GM21576 (cell line): ENCODE results near the gene VPS4A.
A peak's percentile ranks its signal among the peaks of the same experiment; 100 is the strongest.
"Not testable (repeated sequence)": the region's sequence is repeated elsewhere in the genome, so short reads cannot be mapped to it uniquely, and the experiment has no call there.

ENCODE experiments used
- ATAC-seq: cut with Tn5 transposase; IDR thresholded peaks from one replicate; pipeline ENCODE4 v1.9.1; 2021; ENCODE audit warnings: mild to moderate bottlenecking, moderate library complexity; ENCODE audit not compliant: unreplicated experiment

The VPS4A gene

DNA sequence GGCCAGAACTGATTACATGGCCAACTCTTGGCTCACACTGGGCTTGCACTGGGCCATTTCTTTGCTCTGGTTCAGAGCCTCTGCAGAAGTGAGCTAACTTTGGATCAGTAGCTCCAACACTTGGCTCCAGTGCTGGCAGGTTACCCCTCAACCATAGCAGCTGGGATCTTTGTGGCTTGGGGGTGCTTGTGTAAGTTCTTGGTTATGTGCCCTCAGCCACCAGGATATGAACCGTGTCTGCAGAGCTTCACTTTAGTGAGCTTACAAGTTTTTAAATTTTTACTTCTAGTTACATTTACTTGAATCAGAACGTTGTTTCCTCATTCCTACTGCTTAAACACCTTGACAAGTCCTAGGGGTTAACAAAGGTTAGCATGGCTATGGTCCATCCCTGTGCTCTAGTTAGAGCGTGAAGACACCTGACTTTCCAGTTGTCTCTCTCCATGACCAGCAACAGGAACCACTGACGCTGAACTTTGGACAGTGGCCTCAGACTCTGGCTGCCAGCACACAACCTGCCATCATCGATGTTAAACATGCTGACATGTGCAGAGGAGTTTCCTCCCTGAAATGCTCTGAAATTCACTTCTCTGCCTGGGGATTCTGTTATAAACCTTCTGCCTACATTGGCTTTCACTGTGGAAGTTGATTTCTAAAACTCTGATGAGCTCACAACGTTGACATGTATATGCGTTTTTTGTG lies 15.2 kb downstream of the VPS4A start:
- ATAC-seq, result no peak

DNA sequence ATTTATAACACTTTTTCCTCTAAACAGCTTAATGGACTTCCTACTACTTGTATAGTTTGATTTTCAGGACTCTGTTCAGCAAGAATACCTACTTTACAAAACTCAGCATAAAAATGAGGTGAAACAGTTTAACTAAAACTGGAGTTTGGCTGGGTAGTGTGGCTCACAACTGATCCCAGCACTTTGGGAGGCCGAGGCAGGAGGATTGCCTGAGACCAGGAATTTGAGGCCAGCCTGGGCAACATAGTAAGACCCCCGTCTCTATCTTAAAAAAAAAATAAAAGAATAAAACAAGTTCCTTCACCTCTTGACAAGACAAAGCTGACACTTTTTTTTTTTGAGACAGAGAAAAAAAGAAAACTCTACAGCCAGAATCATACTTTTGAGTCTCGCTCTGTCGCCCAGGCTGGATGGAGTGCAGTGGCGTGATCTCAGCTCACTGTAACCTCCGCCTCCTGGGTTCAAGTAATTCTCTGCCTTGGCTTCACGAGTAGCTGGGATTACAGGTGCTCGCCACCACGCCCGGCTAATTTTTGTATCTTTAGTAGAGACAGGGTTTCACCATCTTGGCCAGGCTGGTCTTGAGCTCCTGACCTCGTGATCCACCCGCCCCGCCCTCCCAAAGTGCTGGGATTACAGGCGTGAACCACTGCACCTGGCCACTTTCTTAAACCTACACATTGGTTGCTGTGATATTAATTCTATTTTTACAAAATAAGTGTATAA lies 16.6 kb downstream of the VPS4A start:
- ATAC-seq, result no peak

DNA sequence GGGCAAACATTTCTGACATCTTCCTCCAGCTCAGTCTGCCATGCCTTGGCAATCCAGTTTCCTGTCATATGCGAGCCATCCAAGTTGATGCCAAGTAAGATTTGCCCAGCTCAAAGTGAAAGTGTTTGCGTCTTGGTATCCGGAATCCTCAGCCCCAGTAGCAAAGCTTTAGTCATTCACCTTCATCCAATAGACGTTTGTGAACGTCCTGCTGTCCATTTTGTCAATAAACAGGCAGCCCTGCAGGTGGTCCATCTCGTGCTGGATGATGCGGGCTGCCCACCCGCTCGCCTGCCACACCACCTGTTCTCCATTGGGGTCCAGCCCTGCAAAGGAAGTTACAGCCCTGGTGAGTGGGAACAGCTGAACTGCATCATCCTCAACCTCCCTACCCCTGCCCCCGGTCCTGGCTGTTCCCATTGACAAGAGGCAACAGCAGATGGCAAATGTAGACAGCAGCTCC lies 17.7 kb downstream of the VPS4A start:
- no peak for ATAC-seq

DNA sequence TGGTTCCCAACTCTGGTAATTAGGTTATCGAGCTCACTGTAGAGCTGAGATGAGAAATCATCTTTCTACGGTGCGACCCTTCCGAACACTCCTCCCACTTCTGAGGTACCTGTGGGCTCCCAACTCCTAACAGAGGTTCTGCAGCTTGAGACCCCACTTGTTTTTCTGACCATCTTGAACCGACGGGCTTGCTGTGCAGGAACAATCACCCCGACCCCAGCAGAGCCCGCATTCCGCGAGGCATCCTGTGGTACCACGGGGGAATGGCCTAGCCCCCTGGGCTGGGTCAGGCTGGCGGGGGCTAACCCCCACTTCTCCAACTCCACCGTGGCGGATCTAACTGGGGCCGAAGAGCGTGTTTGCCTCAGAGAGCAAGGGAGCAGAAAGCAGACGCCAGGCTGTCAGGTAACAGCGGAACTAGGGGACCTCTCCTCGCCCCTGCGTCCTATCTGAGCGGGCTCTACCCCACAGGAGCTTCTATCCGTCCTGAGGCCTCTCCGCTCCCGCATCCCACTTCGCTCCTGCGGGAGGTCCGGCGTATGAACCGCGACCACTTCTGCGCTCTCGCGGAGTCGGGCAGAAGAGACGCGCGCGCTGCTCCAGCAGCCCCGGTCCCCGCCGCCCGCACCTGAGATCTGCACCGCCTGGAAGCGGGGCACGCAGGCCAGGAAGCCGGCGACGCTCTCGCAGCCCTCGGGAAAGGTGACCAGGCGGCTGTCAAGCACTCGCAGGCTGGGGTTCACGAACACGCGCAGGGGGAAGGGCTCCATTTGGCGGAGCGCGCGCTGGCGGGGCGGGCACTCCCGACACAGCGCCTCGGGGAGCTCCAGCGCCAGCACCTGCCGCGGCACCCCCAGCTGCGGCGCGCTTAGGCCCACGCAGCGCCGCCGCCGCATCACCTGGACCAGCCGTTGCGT lies 18.5 kb downstream of the VPS4A start:
- peak; percentile 23 for ATAC-seq

DNA sequence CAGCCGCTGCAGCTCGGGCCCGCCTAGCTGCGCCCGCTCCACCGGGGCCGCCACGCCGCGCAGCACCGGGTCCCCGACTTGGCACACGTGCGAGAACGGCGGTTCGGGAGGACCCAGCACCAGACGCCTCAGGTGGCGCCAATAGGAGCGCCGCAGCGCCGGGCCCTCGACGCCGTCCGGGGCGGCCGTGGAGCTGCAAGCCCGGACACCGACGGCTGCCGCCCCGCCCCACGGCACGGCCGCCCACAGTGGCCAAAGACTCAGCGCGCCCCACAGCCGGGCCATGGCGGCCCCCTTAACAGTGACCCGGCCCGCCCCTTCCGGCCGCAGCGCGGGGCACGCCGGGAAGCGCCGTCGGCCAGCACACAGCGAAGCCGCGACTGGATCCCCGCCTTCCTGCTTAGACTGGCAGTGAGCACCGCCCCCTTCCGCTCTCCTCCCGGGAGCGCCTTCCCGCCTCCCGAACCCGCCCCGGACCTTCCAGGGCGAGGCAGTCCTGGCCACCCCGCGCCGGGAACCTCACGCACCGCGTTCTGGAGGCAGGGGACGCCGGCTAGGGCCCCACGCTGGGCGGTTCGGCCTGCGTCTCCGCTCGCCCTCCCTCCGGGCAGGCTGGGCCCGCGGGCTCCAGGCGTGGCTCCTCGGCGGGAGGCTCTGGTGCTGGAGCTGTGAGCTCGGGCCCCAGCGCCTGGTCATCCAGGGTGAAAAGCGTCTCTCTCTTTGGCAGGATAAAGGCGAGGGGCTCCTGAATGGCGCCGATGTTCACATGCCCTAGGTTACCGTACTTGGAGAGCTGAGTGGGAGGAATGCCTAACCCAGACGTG lies 19.3 kb downstream of the VPS4A start, which contains the start of gene PDF:
Gene PDF, minus strand, starts transcription at position 303 of the 824 bp plus-strand sequence. Its CDS starts 18 bp downstream, at position 285.
- ATAC-seq, result peak; percentile 87

DNA sequence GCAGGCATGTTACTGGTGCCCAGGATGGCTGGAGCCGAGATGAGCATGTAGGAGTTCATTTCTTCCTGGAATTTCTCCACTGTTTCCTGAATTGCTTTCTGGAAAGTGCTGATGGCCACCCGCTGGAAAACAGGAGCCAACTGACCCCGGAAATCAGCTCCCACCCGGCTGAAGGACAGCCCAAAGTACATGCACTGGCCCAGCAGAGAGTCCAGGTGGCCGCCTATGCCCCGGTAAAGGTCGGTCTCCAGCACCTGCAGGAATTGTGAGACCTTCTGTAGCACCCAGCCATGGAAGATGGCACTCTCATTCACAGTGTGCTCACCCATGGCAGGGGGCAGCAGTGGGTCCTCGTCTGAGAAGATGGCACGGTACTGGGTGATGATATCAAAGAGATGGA lies 23.5 kb downstream of the VPS4A start:
- ATAC-seq, result no peak

DNA sequence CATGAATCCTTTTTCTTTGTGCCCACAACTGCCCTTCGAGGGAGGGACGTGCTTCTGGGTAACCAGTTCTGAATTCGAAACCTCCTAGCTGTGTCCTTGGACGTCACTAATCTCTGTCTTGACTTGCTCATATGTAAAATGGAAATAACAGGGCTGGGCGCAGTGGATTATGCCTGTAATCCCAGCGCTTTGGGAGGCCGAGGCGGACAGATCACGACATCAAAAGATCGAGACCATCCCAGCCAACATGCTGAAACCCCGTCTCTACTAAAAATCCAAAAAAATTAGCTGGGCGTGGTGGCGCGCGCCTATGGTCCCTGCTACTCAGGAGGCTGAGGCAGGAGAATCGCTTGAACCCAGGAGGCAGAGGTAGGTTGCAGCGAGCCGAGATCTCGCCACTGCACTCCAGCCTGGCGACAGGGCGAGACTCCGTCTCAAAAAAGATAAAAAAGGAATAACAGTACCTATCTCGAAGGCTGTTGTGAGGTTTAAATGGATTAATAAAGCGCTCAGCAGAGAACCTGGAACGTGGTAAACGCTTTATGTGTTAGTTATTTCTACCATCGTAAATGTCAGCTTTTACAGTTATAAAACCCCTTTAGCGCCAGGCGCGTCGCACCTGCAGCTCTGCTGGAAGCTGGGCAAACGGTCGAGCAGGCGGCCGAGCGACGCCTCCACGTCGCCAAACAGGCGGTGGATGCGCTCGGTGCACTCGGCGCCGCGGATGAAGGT lies 27.6 kb downstream of the VPS4A start:
- no peak for ATAC-seq

DNA sequence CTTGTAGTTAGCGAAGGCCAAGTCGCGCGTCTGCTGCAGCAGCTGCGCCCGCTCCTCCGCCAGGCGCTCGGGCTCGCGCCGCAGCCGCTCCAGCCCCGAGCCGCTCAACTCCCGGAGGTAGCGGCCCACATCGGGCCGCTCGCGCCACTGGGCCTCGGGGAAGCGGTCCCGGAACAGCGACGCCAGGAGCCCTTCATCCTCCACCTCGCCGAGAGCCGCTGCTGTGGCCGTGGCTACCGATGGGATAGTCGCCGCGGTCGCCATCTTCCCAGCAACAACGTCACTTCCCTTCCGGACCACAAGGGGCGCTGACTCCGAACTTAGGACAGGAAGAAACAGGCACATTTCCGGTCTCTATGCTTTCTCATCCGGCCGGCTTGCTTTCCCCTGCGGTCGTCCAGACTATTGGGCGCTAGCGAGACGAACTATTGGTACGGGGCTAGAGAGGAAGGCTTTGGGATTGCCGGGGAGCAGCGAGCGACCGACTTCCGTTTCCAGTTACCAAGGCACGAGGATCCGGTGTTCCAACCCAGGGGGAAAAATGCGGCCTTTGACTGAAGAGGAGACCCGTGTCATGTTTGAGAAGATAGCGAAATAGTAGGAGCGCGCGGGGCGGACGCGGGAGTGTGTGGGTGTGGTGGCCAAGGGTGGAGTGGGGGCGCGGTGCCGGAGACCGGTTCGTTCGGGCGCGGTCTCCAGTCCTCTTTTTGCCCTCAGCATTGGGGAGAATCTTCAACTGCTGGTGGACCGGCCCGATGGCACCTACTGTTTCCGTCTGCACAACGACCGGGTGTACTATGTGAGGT lies 28.3 kb downstream of the VPS4A start, which contains the start of the genes COG8 and NIP7:
Gene COG8, minus strand, starts transcription at position 276 of the 806 bp plus-strand sequence. Its CDS starts 12 bp downstream, at position 264.
Gene NIP7, plus strand, starts transcription at position 484 of the 806 bp plus-strand sequence. Its CDS starts 58 bp downstream, at position 542.
- peak; percentile 81 for ATAC-seq

DNA sequence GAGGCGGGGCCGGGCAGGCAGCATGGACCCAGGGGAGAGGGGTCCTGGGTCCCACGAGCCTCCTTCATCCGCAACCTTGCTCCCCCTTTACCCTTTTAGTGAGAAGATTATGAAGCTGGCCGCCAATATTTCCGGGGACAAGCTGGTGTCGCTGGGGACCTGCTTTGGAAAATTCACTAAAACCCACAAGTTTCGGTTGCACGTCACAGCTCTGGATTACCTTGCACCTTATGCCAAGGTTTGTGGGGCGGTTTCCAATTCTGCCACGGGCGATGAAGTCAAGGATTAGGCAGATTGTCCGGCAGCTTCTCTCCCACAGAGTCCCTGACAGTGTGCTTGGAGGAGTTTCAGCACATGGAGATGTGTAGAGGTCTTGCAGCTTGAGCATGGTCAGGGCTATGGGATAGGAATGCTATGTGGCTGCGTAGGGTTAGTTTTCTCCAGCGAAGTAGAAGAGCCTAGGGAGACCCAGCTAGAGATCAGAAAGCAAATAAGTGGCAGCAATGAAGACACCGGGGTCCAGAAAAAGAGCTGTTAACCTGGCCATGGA lies 29.0 kb downstream of the VPS4A start:
- no peak for ATAC-seq

DNA sequence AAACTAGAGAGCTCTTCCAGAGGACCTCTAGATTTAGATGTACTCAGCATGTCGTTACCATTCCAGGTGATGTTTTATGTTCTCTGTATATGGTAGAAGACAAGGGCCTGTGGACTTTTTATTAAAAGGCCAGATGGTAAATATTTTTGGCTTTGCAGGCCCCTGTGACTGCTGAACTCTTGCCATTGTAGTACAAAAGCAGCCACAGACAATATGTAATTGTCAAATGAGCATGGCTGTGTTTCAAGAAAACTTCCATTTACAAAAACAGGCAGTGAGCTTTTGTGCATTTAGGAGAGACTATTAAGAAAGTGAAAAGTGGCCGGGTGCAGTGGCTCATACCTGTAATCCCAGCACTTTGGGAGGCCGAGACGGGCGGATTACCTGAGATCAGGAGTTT lies 33.0 kb downstream of the VPS4A start:
- ATAC-seq, result no peak

DNA sequence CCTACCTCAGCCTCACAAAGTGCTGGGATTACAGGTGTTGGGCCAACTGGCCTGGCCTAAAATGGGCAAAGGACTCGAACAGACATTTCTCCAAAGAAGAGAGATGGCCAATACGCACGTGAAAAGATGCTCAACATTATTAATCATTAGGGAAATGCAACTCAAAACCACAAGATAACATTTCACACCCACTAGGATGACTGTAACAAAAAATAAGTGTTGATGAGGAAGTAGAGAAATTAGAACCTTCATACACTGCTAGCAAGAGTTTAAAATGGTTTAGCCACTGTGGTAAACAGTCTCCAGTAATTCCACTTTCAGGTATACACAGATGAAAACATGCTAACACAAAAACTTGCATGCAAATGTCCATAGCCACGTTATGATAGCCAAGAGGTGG lies 34.8 kb downstream of the VPS4A start:
- no peak for ATAC-seq

DNA sequence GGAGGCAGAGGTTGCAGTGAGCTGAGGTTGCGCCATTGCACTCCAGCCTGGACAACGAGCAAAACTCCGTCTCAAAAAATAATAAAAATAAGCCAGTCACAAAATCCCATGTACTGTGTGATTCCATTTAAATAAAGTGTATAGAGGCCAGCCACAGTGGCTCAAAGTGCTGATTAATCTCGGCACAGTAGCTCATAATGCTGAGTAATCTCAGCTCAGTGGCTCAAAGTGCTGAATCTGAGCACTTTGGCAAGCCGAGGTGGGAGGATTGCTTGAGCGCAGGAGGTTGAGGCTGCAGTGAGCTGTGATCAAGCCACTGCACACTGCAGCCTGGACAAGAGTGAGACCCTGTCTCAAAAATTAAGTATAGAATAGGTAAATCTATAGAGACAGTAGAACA lies 35.5 kb downstream of the VPS4A start:
- no peak for ATAC-seq

DNA sequence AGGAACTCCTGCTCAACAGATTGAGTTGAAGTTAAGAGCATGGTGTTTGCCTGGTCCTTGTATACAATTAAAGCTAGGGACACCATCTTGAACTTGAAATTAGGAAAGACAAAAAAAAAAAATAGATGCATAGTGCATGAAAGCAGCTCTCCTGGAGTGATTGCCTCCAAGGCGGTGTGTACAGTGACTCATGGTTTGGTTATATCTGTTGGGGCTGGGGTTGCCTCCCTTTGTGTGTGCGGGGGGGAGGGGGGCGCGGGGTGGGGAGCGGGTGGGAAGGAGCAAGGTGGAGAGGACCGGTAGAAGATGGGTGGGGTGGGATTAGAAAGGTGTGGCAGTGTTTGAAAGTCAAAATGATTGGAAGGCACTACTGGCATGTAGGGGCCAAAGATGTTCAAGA lies 37.1 kb downstream of the VPS4A start:
- no peak for ATAC-seq

DNA sequence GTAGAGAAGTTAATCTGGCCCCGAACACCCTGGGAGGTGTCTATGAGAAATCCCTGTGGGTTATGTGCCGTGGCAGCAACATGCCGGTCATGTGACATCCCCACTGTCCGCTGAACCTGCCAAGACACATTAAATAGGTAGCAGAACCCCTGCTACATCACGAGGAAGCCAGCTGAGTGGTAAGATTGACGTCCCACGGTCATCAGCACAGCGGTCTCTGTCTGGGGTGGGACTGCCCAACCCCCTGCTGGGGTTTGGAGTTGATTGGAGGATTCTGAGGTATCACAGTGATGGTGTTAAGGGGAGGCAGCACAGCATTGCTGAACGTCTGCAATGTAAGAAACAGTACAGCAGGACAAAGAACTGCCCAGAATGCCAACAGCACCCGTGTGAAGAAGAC lies 38.4 kb downstream of the VPS4A start:
- ATAC-seq, result no peak

DNA sequence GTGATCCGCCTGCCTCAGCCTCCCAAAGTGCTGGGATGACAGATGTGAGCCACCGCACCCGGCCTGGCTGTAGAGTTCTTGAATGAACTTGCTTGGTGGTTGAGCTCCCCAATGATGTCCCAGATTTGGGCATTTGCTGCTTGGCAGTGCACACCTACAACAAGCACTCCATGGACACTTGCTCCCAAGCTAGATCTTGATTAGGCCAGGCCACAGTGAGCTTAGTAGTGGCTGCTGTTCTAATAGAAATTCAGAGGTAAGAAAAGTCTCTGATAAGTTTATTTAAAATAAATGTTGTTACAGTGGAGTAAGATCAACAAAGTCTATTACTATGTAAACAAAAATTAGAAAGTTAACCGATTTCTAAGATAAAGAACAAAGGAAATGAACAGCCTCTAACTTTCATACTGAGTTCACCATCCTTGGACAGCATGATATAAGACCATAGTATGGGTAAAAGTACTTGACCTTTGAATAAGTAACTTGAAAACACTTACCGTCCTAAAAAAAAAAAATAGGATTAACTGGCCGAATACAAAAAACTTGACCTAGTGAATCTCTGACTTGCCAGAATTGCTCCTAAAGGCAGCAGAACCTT lies 39.5 kb downstream of the VPS4A start:
- ATAC-seq, result no peak

DNA sequence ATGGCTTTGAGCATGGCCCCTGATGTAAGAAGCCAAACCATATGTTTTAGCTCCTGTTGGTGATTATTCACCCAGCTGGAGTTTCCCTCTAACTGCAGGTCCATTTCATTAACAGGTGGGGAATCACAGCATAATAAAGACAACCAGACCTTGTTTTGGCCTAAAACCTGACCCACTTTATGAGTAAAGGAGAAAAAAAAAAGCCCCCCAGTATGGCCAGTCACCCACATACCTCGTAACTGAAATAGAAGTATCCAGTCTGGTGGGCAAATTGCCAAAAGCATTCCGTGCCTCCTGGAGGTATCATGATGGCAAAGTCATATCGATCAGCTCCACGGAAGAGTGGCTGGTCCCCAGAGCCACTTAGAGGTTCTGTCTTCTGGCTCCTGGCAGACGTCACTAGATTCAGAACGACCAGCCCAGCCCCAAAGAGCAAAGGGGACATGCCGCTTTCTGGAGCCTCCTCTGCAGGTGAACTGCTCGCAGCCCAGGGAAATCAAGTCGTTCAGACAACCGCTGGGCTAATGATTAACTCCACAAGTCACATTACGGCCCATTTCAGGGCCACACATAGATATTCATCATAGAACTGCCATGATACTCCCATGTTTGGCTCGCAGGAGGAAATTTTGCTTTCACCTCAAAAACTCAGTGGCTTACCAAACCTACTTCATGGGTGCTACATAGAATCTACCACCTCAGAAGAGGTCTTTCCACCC lies 40.3 kb downstream of the VPS4A start, which contains the start of gene TMED6:
Gene TMED6, minus strand, starts transcription at position 478 of the 719 bp plus-strand sequence. Its CDS starts 33 bp downstream, at position 445.
- no peak for ATAC-seq

DNA sequence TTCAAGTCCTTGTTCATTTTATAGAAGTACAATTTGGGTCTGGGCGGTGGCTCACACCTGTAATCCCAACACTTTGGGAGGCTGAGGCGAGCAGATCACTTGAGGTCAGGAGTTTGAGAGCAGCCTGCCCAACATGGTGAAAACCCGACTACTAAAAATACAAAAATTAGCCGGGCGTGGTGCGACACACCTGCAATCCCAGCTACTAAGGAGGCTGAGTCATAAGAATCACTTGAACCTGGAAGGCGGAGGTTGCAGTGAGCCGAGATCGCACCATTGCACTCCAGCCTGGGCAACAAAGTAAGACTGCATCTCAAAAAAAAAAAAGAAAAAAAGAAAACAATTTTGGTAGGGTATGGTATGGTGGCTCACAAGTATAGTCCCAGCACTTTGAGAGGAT lies 48.9 kb downstream of the VPS4A start:
- ATAC-seq, result not testable (repeated sequence)
